Coronary artery (tissue), 2 donors: ENCODE results near the gene GPX7.

Experiments used
- DNase-seq: peaks from one replicate; pipeline ENCODE4 v3.0.0-alpha.2; 2017; ENCODE audit warnings: low spot score
- H3K27ac ChIP-seq, 2 donors: fragments of 200-600 bp; sonication (generic); one replicate each; pipeline ENCODE4 v1.5.1; 2016 to 2019
- H3K4me3 ChIP-seq: fragments of 200-600 bp; sonication (generic); 2 replicates; pipeline ENCODE4 v1.5.1; 2016; ENCODE audit warnings: mild to moderate bottlenecking, moderate library complexity
- CTCF ChIP-seq: fragments of 200-600 bp; sonication (generic); IDR thresholded peaks from one replicate; pipeline ENCODE4 v1.5.1; 2019; ENCODE audit warnings: antibody characterized with exemption

The GPX7 gene

GRCh38 chr1:52601991-52602855 is at the start of gene GPX7:
GPX7 (plus strand) TSS chr1:52602371; CDS start chr1:52602410, 39 bp downstream.
- no peak for DNase-seq
- TF ChIP-seq CTCF: no peak
- Histone ChIP-seq H3K27ac (peak within 1 kb of the TSS; percentile 83 to 86), H3K4me3 (peak within 1 kb of the TSS; percentile 73)

- no peak for TF ChIP-seq CTCF
- Histone ChIP-seq H3K27ac (peak within 1 kb of the TSS; percentile 88 to 93), H3K4me3 (peak within 1 kb of the TSS; percentile 94)
- DNase-seq: peak; percentile 83
Observed at GRCh38 chr1:52552505-52553361, 49.4 kb upstream of the GPX7 start, which contains the start of gene TUT4. TUT4 (minus strand) TSS chr1:52553092; CDS start chr1:52526280, 26,812 bp downstream.

GRCh38 chr1:52553362-52554266 is 48.6 kb upstream of the GPX7 start:
- peak overlapping the region; percentile 94 for H3K4me3 ChIP-seq
- no peak for TF ChIP-seq CTCF
- peak; percentile 81 for DNase-seq
- H3K27ac ChIP-seq: peak overlapping the region; percentile 88 to 93

- Histone ChIP-seq H3K27ac (no peak overlapping the region), H3K4me3 (peak overlapping the region; percentile 94)
- DNase-seq: no peak
- no peak for TF ChIP-seq CTCF
Observed at GRCh38 chr1:52554267-52554640, 47.9 kb upstream of the GPX7 start.

GRCh38 chr1:52554756-52555155 is 47.4 kb upstream of the GPX7 start:
- Histone ChIP-seq H3K27ac (no peak overlapping the region), H3K4me3 (no peak overlapping the region)
- no peak for DNase-seq
- no peak for TF ChIP-seq CTCF

- no peak for TF ChIP-seq CTCF
- Histone ChIP-seq H3K27ac (no peak overlapping the region), H3K4me3 (no peak overlapping the region)
- no peak for DNase-seq
Observed at GRCh38 chr1:52556641-52557360, 45.4 kb upstream of the GPX7 start.
